AG10803 (cell line): ENCODE data around the gene TMCC3.

Experiments
- DNase-seq: peaks from one replicate; pipeline ENCODE4 v3.0.0; 2010; ENCODE audit warnings: low read depth
- H3K4me3 ChIP-seq: 2 replicates; pipeline ENCODE4 v1.5.1; 2011; ENCODE audit warnings: mild to moderate bottlenecking, low read length, control low read depth
- TF ChIP-seq, protein P1 (sequence below): conservative IDR thresholded peaks from 2 replicates; pipeline ENCODE4 v1.5.1; 2011; ENCODE audit warnings: mild to moderate bottlenecking, low read length, control low read depth, inconsistent platforms

Gene TMCC3

GRCh38 chr12:94678849-94679248 is 28.5 kb upstream of the TMCC3 start:
- no peak overlapping the region for H3K4me3 ChIP-seq
- TF ChIP-seq, protein P1, sequence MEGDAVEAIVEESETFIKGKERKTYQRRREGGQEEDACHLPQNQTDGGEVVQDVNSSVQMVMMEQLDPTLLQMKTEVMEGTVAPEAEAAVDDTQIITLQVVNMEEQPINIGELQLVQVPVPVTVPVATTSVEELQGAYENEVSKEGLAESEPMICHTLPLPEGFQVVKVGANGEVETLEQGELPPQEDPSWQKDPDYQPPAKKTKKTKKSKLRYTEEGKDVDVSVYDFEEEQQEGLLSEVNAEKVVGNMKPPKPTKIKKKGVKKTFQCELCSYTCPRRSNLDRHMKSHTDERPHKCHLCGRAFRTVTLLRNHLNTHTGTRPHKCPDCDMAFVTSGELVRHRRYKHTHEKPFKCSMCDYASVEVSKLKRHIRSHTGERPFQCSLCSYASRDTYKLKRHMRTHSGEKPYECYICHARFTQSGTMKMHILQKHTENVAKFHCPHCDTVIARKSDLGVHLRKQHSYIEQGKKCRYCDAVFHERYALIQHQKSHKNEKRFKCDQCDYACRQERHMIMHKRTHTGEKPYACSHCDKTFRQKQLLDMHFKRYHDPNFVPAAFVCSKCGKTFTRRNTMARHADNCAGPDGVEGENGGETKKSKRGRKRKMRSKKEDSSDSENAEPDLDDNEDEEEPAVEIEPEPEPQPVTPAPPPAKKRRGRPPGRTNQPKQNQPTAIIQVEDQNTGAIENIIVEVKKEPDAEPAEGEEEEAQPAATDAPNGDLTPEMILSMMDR = no peak
- no peak for DNase-seq

- no peak overlapping the region for H3K4me3 ChIP-seq
- DNase-seq = no peak
- TF ChIP-seq, protein P1 = no peak
Observed at GRCh38 chr12:94678379-94678778, 28.0 kb upstream of the TMCC3 start.

DNA sequence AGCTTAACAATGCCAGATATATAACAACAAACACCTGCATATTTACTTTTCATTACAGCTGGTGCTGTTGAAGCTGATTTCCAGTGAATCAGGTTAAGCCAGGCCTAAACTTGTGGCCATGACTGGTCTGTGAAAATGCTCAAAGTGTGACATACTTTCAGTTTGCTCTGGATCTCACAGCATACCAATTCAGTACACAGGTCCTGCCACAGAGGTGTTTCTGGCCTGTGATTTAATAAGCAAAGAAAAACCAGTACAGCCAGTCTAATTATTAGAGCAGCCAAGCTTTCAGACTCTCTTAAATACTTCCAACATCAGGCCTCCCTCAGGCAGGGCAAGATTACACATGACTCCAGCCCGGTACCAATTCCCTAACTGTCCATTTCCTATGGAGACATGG is 27.4 kb upstream of the TMCC3 start:
- TF ChIP-seq, protein P1 = no peak
- no peak overlapping the region for H3K4me3 ChIP-seq
- no peak for DNase-seq

DNA sequence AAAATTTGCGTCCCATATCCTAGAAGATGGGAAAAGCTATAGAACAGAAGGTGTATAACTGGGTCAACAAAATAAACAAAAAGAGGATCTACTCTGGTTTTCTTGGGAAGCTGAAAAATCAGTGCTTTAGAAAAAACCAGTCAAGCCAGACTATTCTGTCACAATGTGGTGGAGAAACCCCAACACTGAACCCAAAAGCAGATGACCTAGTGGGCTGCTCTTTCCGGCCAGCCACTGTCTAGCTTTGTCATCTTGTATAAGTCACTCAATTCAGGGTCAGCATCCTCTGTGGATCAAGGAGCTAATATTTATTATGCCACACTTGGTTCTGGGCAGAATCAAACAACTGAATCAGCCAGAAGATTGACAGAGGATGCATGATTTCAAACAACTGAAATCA is 26.6 kb upstream of the TMCC3 start:
- DNase-seq = no peak
- no peak overlapping the region for H3K4me3 ChIP-seq
- TF ChIP-seq, protein P1 = no peak

DNA sequence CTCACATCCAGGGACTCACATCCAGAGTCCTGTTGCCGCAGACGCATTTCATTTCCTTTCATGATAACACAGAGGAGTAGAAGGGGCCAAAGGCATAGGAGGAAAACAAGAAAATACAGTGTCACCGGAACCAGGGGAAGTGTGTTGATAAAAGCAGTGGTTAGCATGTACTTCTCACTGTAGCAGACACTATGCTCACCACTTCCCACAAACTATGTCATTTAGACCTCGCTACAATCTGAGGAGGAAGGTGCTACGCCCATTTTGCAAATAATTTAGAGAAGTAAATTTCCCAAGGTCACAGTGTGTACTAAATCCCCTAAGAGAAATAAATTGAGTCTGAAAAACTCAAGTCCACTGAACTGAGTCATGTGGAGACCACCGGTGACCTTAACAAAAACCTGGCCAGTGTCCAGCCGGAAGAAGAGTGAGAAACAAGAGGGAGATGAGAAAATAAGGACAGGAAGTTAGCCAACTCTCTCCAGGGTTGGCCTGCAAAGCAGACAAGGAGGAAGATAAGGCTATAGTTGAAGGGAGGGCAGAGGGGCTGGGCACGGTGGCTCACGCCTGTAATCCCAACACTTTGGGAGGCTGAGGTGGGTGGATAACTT is 25.8 kb upstream of the TMCC3 start:
- DNase-seq = no peak
- H3K4me3 ChIP-seq = no peak overlapping the region
- TF ChIP-seq, protein P1 = no peak

DNA sequence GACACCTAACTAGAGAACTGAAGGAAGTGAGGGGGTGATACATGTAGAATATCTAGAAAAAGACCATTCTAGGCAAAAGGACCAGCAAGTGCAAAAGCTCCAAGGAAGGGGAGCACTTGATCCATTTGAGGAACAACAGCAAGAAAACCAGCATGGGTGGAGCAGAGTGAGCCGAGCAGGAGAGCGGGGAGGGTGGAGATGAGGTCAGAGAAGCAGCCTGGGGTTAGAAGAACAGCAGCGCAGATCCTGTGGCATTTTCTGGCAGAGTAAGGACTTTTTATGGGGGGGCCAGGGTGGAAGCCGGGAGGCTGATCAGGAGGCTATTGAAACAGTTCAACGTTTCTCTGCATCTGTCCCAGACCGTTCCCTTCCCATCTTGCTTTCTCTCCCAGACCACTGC is 24.5 kb upstream of the TMCC3 start:
- TF ChIP-seq, protein P1 = no peak
- DNase-seq = no peak
- H3K4me3 ChIP-seq = no peak overlapping the region

DNA sequence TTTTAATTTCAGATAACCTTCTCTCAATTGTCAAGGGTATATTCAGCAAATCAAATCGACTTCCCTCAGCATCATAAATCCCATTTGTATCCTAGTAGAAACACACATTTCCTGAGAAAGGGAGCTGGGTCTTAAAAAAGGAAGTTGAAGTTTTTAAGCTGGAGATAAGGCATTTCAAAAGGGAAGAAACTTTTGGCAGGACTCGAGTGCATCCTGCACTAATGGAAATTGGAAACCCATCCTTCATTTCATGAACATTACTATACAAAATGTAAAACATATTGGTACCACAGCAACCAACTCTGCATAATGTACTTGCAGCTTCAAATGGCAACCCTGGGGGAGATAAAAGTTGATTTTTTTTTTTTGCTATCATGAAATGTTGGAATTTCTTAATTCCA is 23.7 kb upstream of the TMCC3 start:
- TF ChIP-seq, protein P1 = no peak
- H3K4me3 ChIP-seq = no peak overlapping the region
- no peak for DNase-seq
